ENCODE results near the gene SLC22A8. TPM values are rescaled to one million over a fixed set of nuclear protein-coding genes. Genes with fewer than 3 reads are reported as not detected.
"Not testable (repeated sequence)": the region's sequence is repeated elsewhere in the genome, so short reads cannot be mapped to it uniquely, and the experiment has no call there.

Gene SLC22A8
- total and polyA plus RNA-seq, 2 of the 13 experiments (the other 11 are each of a cell fraction or from before 2014, with no cell fraction given) = 0.04 to 0.05 TPM

GRCh38 chr11:63015521-63016215, at the start of gene SLC22A8 (continued):
- no peak for TF ChIP-seq DZIP1 (CRISPR knock-in tag; IDR thresholded peaks at IDR 0.05)

- H3K27ac ChIP-seq (ENCODE audit: extremely low read length, insufficient read depth, low read length); DNase-seq (ENCODE audit: low spot score); H3K4me1 ChIP-seq (ENCODE audit: insufficient read depth, low read length); H3K4me3 ChIP-seq (replicated peaks in 1 of 3; ENCODE audit: insufficient read depth in 1 of 3, low read depth in 2 of 3, low read length in 3 of 3); H3K9ac ChIP-seq (ENCODE audit: insufficient read depth, low read depth, low read length); H3K4me2 ChIP-seq (ENCODE audit: low read depth, low read length); H3K79me2 ChIP-seq (ENCODE audit: insufficient read depth, low read length); intact Hi-C loops (cut with micrococcal nuclease; ENCODE audit: unreplicated experiment); H2AFZ ChIP-seq (ENCODE audit: low read length); ATAC-seq; BruUV-seq (replicated peaks); FAIRE-seq; H4K20me1 ChIP-seq (ENCODE audit: insufficient read depth, low read length); H3K9me3 ChIP-seq (ENCODE audit: low read length); CTCF ChIA-PET (ENCODE audit: low intra/inter-chr PET ratio, low total read pairs); H3K36me3 ChIP-seq (replicated peaks in 1 of 2; ENCODE audit: control insufficient read depth in 1 of 2, insufficient read depth in 2 of 2, low read length in 2 of 2); POLR2A ChIA-PET; H3K27me3 ChIP-seq (ENCODE audit: control insufficient read depth in 1 of 2, insufficient read depth in 2 of 2, low read length in 2 of 2): not testable (repeated sequence)
- in situ Hi-C loops (cut with HindIII; ENCODE audit: extremely low pct_ligation_motif_present, low pct_unique_long_range_greater_than_20kb) = loop anchor here (25.0 kb wide), 1 partner anchor 166 kb away; no protein-coding TSS in a partner anchor
- 4% methylated on average over 1 of the region's 1 CpG for WGBS (ENCODE audit: low lambda C conversion rate)
Measured at GRCh38 chr11:63046203-63046602, 30.6 kb upstream of the SLC22A8 start.

- Histone ChIP-seq H3K27ac (ENCODE audit: extremely low read length, insufficient read depth, low read length) (no peak overlapping the region), H3K27me3 (ENCODE audit: control insufficient read depth in 1 of 2, insufficient read depth in 2 of 2, low read length in 2 of 2) (no peaks in the 10 kb centered on the region), H3K36me3 (replicated peaks in 1 of 2; ENCODE audit: control insufficient read depth in 1 of 2, insufficient read depth in 2 of 2, low read length in 2 of 2) (no peaks in the 10 kb centered on the region), H3K9ac (ENCODE audit: insufficient read depth, low read depth, low read length) (no peak overlapping the region), H3K9me3 (ENCODE audit: low read length) (no peaks in the 10 kb centered on the region), H2AFZ (ENCODE audit: low read length) (no peak overlapping the region), H3K4me3 (replicated peaks in 1 of 3; ENCODE audit: insufficient read depth in 1 of 3, low read depth in 2 of 3, low read length in 3 of 3) (no peak overlapping the region), H3K4me2 (ENCODE audit: low read depth, low read length) (no peak overlapping the region), H4K20me1 (ENCODE audit: insufficient read depth, low read length) (no peaks in the 10 kb centered on the region), H3K4me1 (ENCODE audit: insufficient read depth, low read length) (no peaks in the 10 kb centered on the region), H3K79me2 (ENCODE audit: insufficient read depth, low read length) (no peaks in the 10 kb centered on the region)
- ATAC-seq (no peak), FAIRE-seq (no peak), DNase-seq (ENCODE audit: low spot score) (no peak)
- intact Hi-C loops (cut with micrococcal nuclease; ENCODE audit: unreplicated experiment) = no loop called here
- CTCF ChIA-PET (ENCODE audit: low intra/inter-chr PET ratio, low total read pairs) = no interaction called here
- WGBS (ENCODE audit: low lambda C conversion rate) = 76% methylated on average over 3 of the region's 3 CpGs
- POLR2A ChIA-PET = no interaction called here
- BruUV-seq (replicated peaks) = no TSS peak
- in situ Hi-C loops (cut with HindIII; ENCODE audit: extremely low pct_ligation_motif_present, low pct_unique_long_range_greater_than_20kb) = loop anchor here (25.0 kb wide), 1 partner anchor 170 kb away; no protein-coding TSS in a partner anchor
- TF ChIP-seq DZIP1 (CRISPR knock-in tag; IDR thresholded peaks at IDR 0.05) = no peak
- no peak for TF ChIP-seq ZKSCAN5 (CRISPR knock-in tag; IDR thresholded peaks at IDR 0.05)
- no peak for TF ChIP-seq NAIF1 (CRISPR knock-in tag; IDR thresholded peaks at IDR 0.05; ENCODE audit: borderline replicate concordance)
- no peak for TF ChIP-seq PHB2 (IDR thresholded peaks at IDR 0.05; ENCODE audit: partially characterized antibody)
- no peak for TF ChIP-seq HNRNPK (IDR thresholded peaks at IDR 0.05; ENCODE audit: low read depth, low read length, poor library complexity, severe bottlenecking)
- no peak for TF ChIP-seq ATF7 (IDR thresholded peaks at IDR 0.05)
- no peak for TF ChIP-seq ATF7 (CRISPR knock-in tag; IDR thresholded peaks at IDR 0.05)
Measured at GRCh38 chr11:63042596-63042995, 27.0 kb upstream of the SLC22A8 start.

Measured in HepG2 (cell line).